SU-DHL-6 (cell line): ENCODE data around the gene PRDM16.

Source experiments
- EZH2phosphoT487 ChIP-seq: fragments of 200-600 bp; sonication (generic), shearing (Covaris generic); conservative IDR thresholded peaks from 2 replicates; pipeline ENCODE4 v1.6.1; 2018; ENCODE audit warnings: mild to moderate bottlenecking, antibody characterized with exemption, low read length, moderate library complexity, mixed read lengths
- TF ChIP-seq, protein P1 (sequence below): fragments of 200-600 bp; sonication (generic); IDR thresholded peaks from one replicate; pipeline ENCODE4 v1.5.1; 2017; ENCODE audit warnings: antibody characterized with exemption, mild to moderate bottlenecking, low read length, moderate library complexity; ENCODE audit not compliant: insufficient read depth, poor library complexity, severe bottlenecking

DNA sequence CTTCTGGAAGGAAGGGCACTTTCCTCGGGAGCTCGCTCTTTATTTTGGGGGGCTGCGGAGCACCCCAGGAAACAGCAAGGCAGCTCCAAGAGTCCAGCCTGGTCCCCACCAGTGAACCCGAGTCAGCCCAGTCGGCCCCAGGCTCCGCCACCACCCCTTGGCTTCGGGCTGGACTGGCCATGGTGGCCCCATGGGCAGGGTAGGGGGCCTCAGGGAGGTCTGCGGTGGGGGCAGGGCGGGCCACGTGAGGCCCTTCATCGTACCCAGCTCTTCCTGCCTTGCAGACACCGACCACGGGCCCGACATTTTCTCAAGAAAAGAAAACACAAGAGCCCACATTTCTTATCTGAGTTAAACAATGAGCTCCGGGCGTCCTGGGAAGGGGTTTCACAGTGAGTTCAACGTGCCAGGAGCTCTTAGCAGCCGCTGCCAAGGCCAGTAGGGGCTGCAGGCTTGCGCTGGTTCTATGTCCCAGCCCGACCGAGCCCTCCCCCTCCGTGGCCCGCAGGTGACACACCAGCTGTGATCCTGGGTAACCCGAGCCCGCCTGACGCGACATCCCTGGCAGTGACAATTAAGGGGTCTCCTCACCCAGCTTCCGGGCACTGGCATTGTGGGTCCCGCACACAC, 66.2 kb downstream of the PRDM16 start:
- TF ChIP-seq, protein P1, sequence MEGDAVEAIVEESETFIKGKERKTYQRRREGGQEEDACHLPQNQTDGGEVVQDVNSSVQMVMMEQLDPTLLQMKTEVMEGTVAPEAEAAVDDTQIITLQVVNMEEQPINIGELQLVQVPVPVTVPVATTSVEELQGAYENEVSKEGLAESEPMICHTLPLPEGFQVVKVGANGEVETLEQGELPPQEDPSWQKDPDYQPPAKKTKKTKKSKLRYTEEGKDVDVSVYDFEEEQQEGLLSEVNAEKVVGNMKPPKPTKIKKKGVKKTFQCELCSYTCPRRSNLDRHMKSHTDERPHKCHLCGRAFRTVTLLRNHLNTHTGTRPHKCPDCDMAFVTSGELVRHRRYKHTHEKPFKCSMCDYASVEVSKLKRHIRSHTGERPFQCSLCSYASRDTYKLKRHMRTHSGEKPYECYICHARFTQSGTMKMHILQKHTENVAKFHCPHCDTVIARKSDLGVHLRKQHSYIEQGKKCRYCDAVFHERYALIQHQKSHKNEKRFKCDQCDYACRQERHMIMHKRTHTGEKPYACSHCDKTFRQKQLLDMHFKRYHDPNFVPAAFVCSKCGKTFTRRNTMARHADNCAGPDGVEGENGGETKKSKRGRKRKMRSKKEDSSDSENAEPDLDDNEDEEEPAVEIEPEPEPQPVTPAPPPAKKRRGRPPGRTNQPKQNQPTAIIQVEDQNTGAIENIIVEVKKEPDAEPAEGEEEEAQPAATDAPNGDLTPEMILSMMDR: no peak
- no peak for TF ChIP-seq EZH2phosphoT487
